Measurements from ENCODE around the gene CDH4. TPM values are rescaled to one million over a fixed set of nuclear protein-coding genes. Genes with fewer than 3 reads are reported as not detected.

Gene CDH4
- total and polyA plus RNA-seq, 2 of the 13 experiments (the other 11 are each of a cell fraction or from before 2014, with no cell fraction given): not detected

GRCh38 chr20:61951695-61952533, 699.9 kb downstream of the CDH4 start (continued):
- TF ChIP-seq AHDC1 (CRISPR knock-in tag; IDR thresholded peaks at IDR 0.05; ENCODE audit: borderline replicate concordance) (peak; percentile 76; the same call in 1 of the 2 replicates), ZNF550 (CRISPR knock-in tag; IDR thresholded peaks at IDR 0.05; ENCODE audit: borderline replicate concordance) (no peak), MNT (IDR thresholded peaks at IDR 0.05) (peak; percentile 88), ZNF747 (CRISPR knock-in tag; IDR thresholded peaks at IDR 0.05; ENCODE audit: borderline replicate concordance) (peak; percentile 95), ZNF20 (CRISPR knock-in tag; IDR thresholded peaks at IDR 0.05) (peak; percentile 95; the same call in 1 of the 2 replicates), U2AF2 (IDR thresholded peaks at IDR 0.05; ENCODE audit: low read depth, low read length) (no peak), ZBTB34 (CRISPR knock-in tag; IDR thresholded peaks at IDR 0.05) (no peak), FOSL2 (CRISPR knock-in tag; IDR thresholded peaks at IDR 0.05) (peak; percentile 62), SP140L (CRISPR knock-in tag; IDR thresholded peaks at IDR 0.05; ENCODE audit: borderline replicate concordance) (no peak), E2F2 (CRISPR knock-in tag; IDR thresholded peaks at IDR 0.05; ENCODE audit: borderline replicate concordance) (peak; percentile 94; the same call in 1 of the 2 replicates), ZNF350 (CRISPR knock-in tag; IDR thresholded peaks at IDR 0.05; ENCODE audit: borderline replicate concordance, low read depth) (peak; percentile 88), RFXAP (CRISPR knock-in tag; IDR thresholded peaks at IDR 0.05; ENCODE audit: borderline replicate concordance) (peak; percentile 93), NFE2L2 (IDR thresholded peaks at IDR 0.05; ENCODE audit: low read length) (no peak), TMF1 (CRISPR knock-in tag; IDR thresholded peaks at IDR 0.05; ENCODE audit: low read depth) (peak; percentile 98), RARG (CRISPR knock-in tag; IDR thresholded peaks at IDR 0.05; ENCODE audit: low read depth) (peak; percentile 86; the same call in 1 of the 2 replicates), NPAS2 (CRISPR knock-in tag; IDR thresholded peaks at IDR 0.05; ENCODE audit: borderline replicate concordance) (peak; percentile 94; the same call in 1 of the 2 replicates), KLF12 (CRISPR knock-in tag; IDR thresholded peaks at IDR 0.05; ENCODE audit: borderline replicate concordance) (peak; percentile 97), PHF21A (CRISPR knock-in tag; IDR thresholded peaks at IDR 0.05) (no peak), RFX3 (CRISPR knock-in tag; IDR thresholded peaks at IDR 0.05) (peak; percentile 46; the same call in 1 of the 2 replicates)

Data from HepG2 (cell line).